Endodermal cell (in vitro differentiated cells): ENCODE results near the gene HSP90AB1. TPM values are rescaled to one million over a fixed set of nuclear protein-coding genes. Genes with fewer than 3 reads are reported as not detected.

Source experiments
- DNase-seq: peaks from one replicate; pipeline ENCODE4 v3.0.0-alpha.2; 2017
- H3K27ac ChIP-seq: 2 replicates; pipeline ENCODE4 v1.5.1; 2013; ENCODE audit warnings: mild to moderate bottlenecking, low read depth, low read length, moderate library complexity
- H3K27me3 ChIP-seq: 2 replicates; pipeline ENCODE4 v1.6.1; 2013; ENCODE audit warnings: mild to moderate bottlenecking, low read length, moderate library complexity; ENCODE audit not compliant: insufficient read depth, control insufficient read depth, poor library complexity, severe bottlenecking
- H3K36me3 ChIP-seq: 2 replicates; pipeline ENCODE4 v1.7.0; 2013; ENCODE audit warnings: mild to moderate bottlenecking, low read length, moderate library complexity; ENCODE audit not compliant: control insufficient read depth, insufficient read depth
- H3K4me1 ChIP-seq: one replicate; pipeline ENCODE4 v1.7.0; 2013; ENCODE audit warnings: low read length; ENCODE audit not compliant: control insufficient read depth, insufficient read depth
- H3K4me3 ChIP-seq: 2 replicates; pipeline ENCODE4 v1.5.1; 2013; ENCODE audit warnings: mild to moderate bottlenecking, low read length, moderate library complexity
- H3K9ac ChIP-seq: 2 replicates; pipeline ENCODE4 v1.6.1; 2013; ENCODE audit warnings: mild to moderate bottlenecking, low read length, moderate library complexity; ENCODE audit not compliant: poor library complexity, severe bottlenecking; ENCODE audit errors: extremely low read depth
- H3K9me3 ChIP-seq: 2 replicates; pipeline ENCODE4 v1.6.1; 2013; ENCODE audit warnings: mild to moderate bottlenecking, low read length, moderate library complexity; ENCODE audit not compliant: control insufficient read depth
- H3K27ac Mint-ChIP-seq: 2 replicates; pipeline ENCODE4 v1.8.0; 2020; ENCODE audit warnings: mixed read lengths
- H3K27me3 Mint-ChIP-seq: 2 replicates; pipeline ENCODE4 v1.8.0; 2021; ENCODE audit warnings: mild to moderate bottlenecking, mixed read lengths; ENCODE audit not compliant: insufficient read depth
- H3K36me3 Mint-ChIP-seq: 2 replicates; pipeline ENCODE4 v1.8.0; 2020; ENCODE audit warnings: low read depth, mixed read lengths
- H3K4me1 Mint-ChIP-seq: 2 replicates; pipeline ENCODE4 v1.8.0; 2020; ENCODE audit warnings: mixed read lengths
- H3K4me3 Mint-ChIP-seq: 2 replicates; pipeline ENCODE4 v1.8.0; 2020; ENCODE audit warnings: mild to moderate bottlenecking, moderate library complexity, mixed read lengths
- H3K9me3 Mint-ChIP-seq: 2 replicates; pipeline ENCODE4 v1.8.0; 2020; ENCODE audit warnings: mild to moderate bottlenecking, mixed read lengths
- WGBS, 2 experiments: methylation state at CpG; one replicate each; pipeline versions ENCODE4 v1.1.5 to v1.1.7; 2013; ENCODE audit warnings: missing lambda C conversion rate in 2 of 2, mixed read lengths in 1 of 2; ENCODE audit not compliant: insufficient coverage in 1 of 2, insufficient read length in 1 of 2; 5-methylcytosine and 5-hydroxymethylcytosine counted together
- total RNA-seq, 2 donors: library from RNA; stranded (reverse); fragmentation: NEBNext Ultra II Directional in 1 of 2; extraction: Animal tissue kit (Norgen Biotek cat#: 25700) in 1 of 2; gene quantifications; 2 replicates in 1 of 2; 3 replicates in 1 of 2; pipeline ENCODE4 v1.2.1, GENCODE V29; 2021
- TF ChIP-seq, protein P1 (sequence below): fragments of 200-600 bp; sonication (generic); conservative IDR thresholded peaks from 2 replicates; pipeline ENCODE4 v1.5.0; 2021; ENCODE audit warnings: antibody characterized with exemption, mild to moderate bottlenecking

HSP90AB1 gene
- total RNA-seq, 2 donors from 2014 or later: 1,356 to 1,422 TPM

DNA sequence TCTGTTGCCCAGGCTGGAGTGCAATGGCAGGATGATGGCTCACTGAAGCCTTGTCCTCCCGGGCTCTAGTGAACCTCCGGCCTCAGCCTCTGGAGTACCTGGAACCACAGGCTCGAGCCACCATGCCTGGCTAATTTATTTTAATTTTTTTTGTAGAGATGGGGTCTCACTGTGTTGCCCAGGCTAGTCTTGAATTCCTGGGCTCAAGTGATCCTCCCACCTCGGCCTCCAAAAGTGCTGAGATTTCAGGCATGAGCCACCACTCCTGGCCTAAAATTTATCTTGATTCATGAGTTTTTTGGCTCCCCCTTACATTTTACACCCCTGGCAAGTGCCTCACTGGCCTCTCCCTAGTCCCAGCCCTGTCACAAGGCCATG, 26.0 kb upstream of the HSP90AB1 start:
- 85 to 95% methylated on average over 3 to 4 of the region's 4 CpGs for WGBS, 2 experiments
- peak overlapping the region; percentile 62 for H3K27ac Mint-ChIP-seq
- no peaks in the 10 kb centered on the region for H3K36me3 ChIP-seq
- peaks cover 52% of the 10 kb centered on the region for H3K4me1 Mint-ChIP-seq
- H3K27me3 Mint-ChIP-seq: peaks cover 2% of the 10 kb centered on the region
- H3K4me3 ChIP-seq: no peak overlapping the region
- no peaks in the 10 kb centered on the region for H3K27me3 ChIP-seq
- DNase-seq: no peak
- H3K9me3 ChIP-seq: no peaks in the 10 kb centered on the region
- TF ChIP-seq, protein P1, sequence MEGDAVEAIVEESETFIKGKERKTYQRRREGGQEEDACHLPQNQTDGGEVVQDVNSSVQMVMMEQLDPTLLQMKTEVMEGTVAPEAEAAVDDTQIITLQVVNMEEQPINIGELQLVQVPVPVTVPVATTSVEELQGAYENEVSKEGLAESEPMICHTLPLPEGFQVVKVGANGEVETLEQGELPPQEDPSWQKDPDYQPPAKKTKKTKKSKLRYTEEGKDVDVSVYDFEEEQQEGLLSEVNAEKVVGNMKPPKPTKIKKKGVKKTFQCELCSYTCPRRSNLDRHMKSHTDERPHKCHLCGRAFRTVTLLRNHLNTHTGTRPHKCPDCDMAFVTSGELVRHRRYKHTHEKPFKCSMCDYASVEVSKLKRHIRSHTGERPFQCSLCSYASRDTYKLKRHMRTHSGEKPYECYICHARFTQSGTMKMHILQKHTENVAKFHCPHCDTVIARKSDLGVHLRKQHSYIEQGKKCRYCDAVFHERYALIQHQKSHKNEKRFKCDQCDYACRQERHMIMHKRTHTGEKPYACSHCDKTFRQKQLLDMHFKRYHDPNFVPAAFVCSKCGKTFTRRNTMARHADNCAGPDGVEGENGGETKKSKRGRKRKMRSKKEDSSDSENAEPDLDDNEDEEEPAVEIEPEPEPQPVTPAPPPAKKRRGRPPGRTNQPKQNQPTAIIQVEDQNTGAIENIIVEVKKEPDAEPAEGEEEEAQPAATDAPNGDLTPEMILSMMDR: no peak
- no peak overlapping the region for H3K9ac ChIP-seq
- no peaks in the 10 kb centered on the region for H3K36me3 Mint-ChIP-seq
- peak overlapping the region; percentile 10 for H3K4me3 Mint-ChIP-seq
- no peaks in the 10 kb centered on the region for H3K9me3 Mint-ChIP-seq
- peaks cover 24% of the 10 kb centered on the region for H3K4me1 ChIP-seq
- no peak overlapping the region for H3K27ac ChIP-seq

DNA sequence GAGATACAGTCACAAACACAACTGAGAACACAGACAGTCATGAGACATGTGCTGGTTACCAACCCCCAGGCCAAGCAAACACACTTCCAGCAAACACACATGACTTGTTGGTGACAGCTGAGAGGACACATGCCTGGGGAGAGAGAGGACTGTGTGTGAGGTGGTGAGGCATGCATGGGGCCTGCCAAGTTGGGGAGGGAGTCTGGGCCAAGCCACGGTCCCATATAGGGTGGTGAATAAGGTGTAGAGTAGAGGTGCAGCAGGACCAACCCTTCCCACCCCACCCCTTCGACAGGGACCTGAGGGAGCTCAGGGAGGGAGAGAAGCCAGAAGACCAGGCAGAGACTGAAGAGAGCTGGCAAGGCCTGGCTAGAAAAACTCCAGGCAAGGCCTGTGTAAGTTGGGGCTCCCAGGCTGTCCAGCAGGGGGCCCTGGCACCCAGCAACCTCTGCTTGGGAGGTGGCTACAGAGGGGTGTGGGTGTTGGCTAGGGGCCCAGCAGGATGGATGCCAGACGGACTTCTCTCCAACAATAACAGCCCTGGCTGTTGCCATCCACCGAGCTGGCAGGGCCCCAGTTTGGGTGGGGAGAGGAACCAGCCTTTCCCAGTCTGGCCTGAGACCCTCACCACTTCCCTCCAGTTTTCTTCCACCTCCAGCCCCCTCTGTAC, 25.5 kb upstream of the HSP90AB1 start:
- peak overlapping the region; percentile 10 for H3K4me3 Mint-ChIP-seq
- H3K9me3 Mint-ChIP-seq: no peaks in the 10 kb centered on the region
- Histone ChIP-seq H3K4me3 (no peak overlapping the region), H3K9ac (no peak overlapping the region), H3K36me3 (no peaks in the 10 kb centered on the region), H3K27me3 (no peaks in the 10 kb centered on the region), H3K27ac (no peak overlapping the region), H3K4me1 (peaks cover 29% of the 10 kb centered on the region), H3K9me3 (no peaks in the 10 kb centered on the region)
- WGBS, 2 experiments: 63% methylated on average over 3 of the region's 4 CpGs; no CpG with 5 or more reads in 1 of the 2 experiments
- DNase-seq: peak; percentile 92
- H3K27ac Mint-ChIP-seq: peak overlapping the region; percentile 62
- no peaks in the 10 kb centered on the region for H3K36me3 Mint-ChIP-seq
- peaks cover 2% of the 10 kb centered on the region for H3K27me3 Mint-ChIP-seq
- TF ChIP-seq, protein P1: peak; percentile 82
- H3K4me1 Mint-ChIP-seq: peaks cover 56% of the 10 kb centered on the region

DNA sequence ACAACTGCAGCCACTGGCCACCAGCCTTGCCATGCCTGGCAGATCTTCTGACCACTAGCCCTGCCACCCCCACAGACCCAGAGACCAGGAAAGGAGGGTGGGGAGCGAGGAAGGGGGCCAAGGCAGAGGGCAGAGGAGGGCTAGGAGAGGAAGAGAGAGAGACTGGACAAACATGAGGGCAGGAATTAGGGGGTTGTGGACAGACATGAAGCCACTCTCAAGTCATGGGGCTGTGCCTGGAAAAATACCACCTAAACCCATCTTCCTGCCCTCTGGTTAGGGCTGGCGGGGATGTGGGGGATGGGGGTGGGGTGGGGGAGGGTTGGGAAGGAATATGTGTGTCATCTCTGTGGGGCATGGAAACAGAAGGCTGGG, 25.0 kb upstream of the HSP90AB1 start:
- TF ChIP-seq, protein P1: no peak
- H3K27me3 Mint-ChIP-seq: peaks cover 2% of the 10 kb centered on the region
- H3K4me1 Mint-ChIP-seq: peaks cover 56% of the 10 kb centered on the region
- DNase-seq: no peak
- H3K36me3 Mint-ChIP-seq: no peaks in the 10 kb centered on the region
- Histone ChIP-seq H3K4me3 (no peak overlapping the region), H3K36me3 (no peaks in the 10 kb centered on the region), H3K27ac (no peak overlapping the region), H3K27me3 (no peaks in the 10 kb centered on the region), H3K9ac (no peak overlapping the region), H3K4me1 (peaks cover 26% of the 10 kb centered on the region), H3K9me3 (no peaks in the 10 kb centered on the region)
- WGBS, 2 experiments: 92 to 100% methylated on average over 1 of the region's 2 CpGs
- no peak overlapping the region for H3K4me3 Mint-ChIP-seq
- H3K27ac Mint-ChIP-seq: no peak overlapping the region
- H3K9me3 Mint-ChIP-seq: no peaks in the 10 kb centered on the region
